NCI-H2196 treated with DMSO at 0.1 percent for 48 hours (cell line): ENCODE results near the gene KLHL40.

Experiments used
- DNase-seq: peaks from one replicate; lab custom pipeline; 2025; ENCODE audit not compliant: unreplicated experiment; lab: John Stamatoyannopoulos, UW

KLHL40 gene

GRCh38 chr3:42739401-42740158 is 54.2 kb downstream of the KLHL40 start:
- no peak for DNase-seq

GRCh38 chr3:42741796-42742195 is 56.5 kb downstream of the KLHL40 start:
- DNase-seq = no peak
